GM12872 (cell line): ENCODE data around the gene ANO9.

ENCODE experiments used
- TF ChIP-seq, protein P1 (sequence below): IDR thresholded peaks from 3 replicates; pipeline ENCODE4 v1.5.1; 2011; ENCODE audit warnings: low read depth, mild to moderate bottlenecking, low read length, moderate library complexity; ENCODE audit not compliant: insufficient read depth

ANO9 gene

DNA sequence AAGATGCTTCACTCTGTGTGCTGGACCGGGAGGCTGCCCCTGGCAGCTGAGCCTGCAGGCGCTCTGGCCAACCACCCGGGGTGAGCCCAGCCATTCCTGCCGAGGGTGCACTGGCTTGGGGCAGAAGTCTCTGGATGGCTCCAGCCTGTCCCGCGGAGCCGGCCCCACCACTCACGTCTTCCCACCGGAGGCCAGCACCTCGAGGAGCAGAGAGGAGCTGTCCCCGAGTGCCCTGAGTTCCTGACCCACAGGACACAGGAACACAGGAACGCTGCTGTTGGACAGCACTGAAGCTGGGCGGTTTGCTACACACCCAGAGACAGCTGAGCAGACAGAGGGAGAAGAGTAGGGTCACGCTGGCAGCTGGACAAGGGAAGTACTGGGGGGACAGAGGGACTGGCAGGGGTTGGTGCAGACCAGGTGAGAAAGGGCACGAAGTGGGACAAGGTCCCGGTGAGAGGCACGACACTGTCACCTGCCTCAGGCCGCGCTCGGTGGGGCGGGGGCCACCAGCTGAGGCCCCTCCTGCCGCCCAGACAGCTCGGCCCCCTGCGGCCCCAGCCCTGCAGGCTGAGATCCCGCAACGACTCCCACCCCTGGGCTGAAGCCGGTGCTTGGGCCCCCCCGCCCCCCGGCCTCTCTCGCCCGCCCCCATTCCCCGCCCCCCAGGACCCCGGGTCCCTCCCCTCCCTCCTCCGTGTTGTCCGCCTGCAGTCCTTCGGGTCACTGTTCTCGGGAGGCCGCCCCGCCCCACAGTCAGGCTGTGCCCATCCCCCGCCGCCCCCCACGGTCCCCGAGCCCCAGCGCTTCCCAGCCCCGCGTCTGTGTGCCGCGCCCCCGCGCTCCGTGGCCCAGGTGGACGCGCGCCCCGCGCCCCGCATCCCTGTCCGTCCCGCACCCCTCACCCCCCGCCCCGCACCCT lies 73.1 kb downstream of the ANO9 start:
- TF ChIP-seq, protein P1, sequence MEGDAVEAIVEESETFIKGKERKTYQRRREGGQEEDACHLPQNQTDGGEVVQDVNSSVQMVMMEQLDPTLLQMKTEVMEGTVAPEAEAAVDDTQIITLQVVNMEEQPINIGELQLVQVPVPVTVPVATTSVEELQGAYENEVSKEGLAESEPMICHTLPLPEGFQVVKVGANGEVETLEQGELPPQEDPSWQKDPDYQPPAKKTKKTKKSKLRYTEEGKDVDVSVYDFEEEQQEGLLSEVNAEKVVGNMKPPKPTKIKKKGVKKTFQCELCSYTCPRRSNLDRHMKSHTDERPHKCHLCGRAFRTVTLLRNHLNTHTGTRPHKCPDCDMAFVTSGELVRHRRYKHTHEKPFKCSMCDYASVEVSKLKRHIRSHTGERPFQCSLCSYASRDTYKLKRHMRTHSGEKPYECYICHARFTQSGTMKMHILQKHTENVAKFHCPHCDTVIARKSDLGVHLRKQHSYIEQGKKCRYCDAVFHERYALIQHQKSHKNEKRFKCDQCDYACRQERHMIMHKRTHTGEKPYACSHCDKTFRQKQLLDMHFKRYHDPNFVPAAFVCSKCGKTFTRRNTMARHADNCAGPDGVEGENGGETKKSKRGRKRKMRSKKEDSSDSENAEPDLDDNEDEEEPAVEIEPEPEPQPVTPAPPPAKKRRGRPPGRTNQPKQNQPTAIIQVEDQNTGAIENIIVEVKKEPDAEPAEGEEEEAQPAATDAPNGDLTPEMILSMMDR = no peak

GRCh38 chr11:367956-368413 lies 73.8 kb downstream of the ANO9 start:
- TF ChIP-seq, protein P1 = no peak
